Gastrocnemius medialis (tissue), 4 donors: ENCODE data around the gene CDH16. TPM values are rescaled to one million over a fixed set of nuclear protein-coding genes. Genes with fewer than 3 reads are reported as not detected.
"Not testable (repeated sequence)": the region's sequence is repeated elsewhere in the genome, so short reads cannot be mapped to it uniquely, and the experiment has no call there.

Experiments used
- ATAC-seq, 2 donors: fragments of 150-250 bp; one replicate each; pipeline ENCODE4 v1.9.1; 2016
- DNase-seq, 2 donors: peaks; one replicate each; pipeline ENCODE4 v3.0.0-alpha.2; 2019
- H3K27ac ChIP-seq, 4 donors: fragments of 200-600 bp; sonication (generic); 1 replicate in 1 of 4; 2 replicates in 3 of 4; pipeline ENCODE4 v1.5.1; 2016 to 2018; ENCODE audit warnings: mild to moderate bottlenecking in 2 of 4, moderate library complexity in 1 of 4
- H3K27me3 ChIP-seq, 3 donors: fragments of 200-600 bp; sonication (generic) in 2 of 3; 1 replicate in 1 of 3; 2 replicates in 2 of 3; pipeline versions ENCODE4 v1.5.1 to v1.6.0; 2016 to 2019; ENCODE audit warnings: mild to moderate bottlenecking in 1 of 3, moderate library complexity in 1 of 3
- H3K36me3 ChIP-seq, 2 donors: fragments of 200-600 bp; sonication (generic) in 1 of 2; one replicate each; pipeline ENCODE4 v1.5.1; 2017 to 2018
- H3K4me1 ChIP-seq, 2 donors: fragments of 200-600 bp; sonication (generic) in 1 of 2; one replicate each; pipeline ENCODE4 v1.5.1; 2016 to 2017; ENCODE audit warnings: mild to moderate bottlenecking in 2 of 2
- H3K4me3 ChIP-seq, 4 donors: fragments of 200-600 bp; sonication (generic) in 3 of 4; 1 replicate in 1 of 4; 2 replicates in 3 of 4; pipeline ENCODE4 v1.5.1; 2016 to 2019; ENCODE audit warnings: mild to moderate bottlenecking in 2 of 4
- H3K9me3 ChIP-seq, 3 donors: fragments of 200-600 bp; sonication (generic) in 2 of 3; 1 replicate in 1 of 3; 2 replicates in 2 of 3; pipeline ENCODE4 v1.5.1; 2016 to 2019
- POLR2A ChIP-seq, 2 donors: fragments of 450-650 bp; IDR thresholded peaks; one replicate each; pipeline ENCODE4 v1.6.1; 2017; ENCODE audit warnings: antibody characterized with exemption in 2 of 2, mild to moderate bottlenecking in 2 of 2, moderate library complexity in 2 of 2
- in situ Hi-C, 4 donors: fragments of 200-750 bp; cut with MboI; loops; one replicate each; pipeline versions ENCODE4 v1.15.0 to v1.8.0; 2017; ENCODE audit warnings: low sequenced_read_pairs in 4 of 4
- intact Hi-C: fragments of 100-400 bp; cut with DNase I; formaldehyde crosslinking; loops from one replicate; pipeline ENCODE4 v1.15.1; 2023; ENCODE audit warnings: low total_unique reads
- total RNA-seq, 4 donors: library from RNA; depleted of rRNA; stranded (reverse); fragments of >200 nt; gene quantifications; one replicate each; pipeline versions ENCODE4 v1.1.0 to v1.2.3, GENCODE V29; 2016
- TF ChIP-seq, protein P1 (sequence below), 5 experiments: fragments of 450-650 bp in 3 of 5; fragments of 200-600 bp in 2 of 5; sonication (generic) in 2 of 5; IDR thresholded peaks in 4 of 5; conservative IDR thresholded peaks in 1 of 5; 1 replicate in 4 of 5; 2 replicates in 1 of 5; pipeline ENCODE4 v1.5.1; 2016 to 2019; ENCODE audit warnings: antibody characterized with exemption in 5 of 5, mild to moderate bottlenecking in 3 of 5, moderate library complexity in 3 of 5

CDH16 gene
- total RNA-seq, 4 donors from 2014 or later: 0.10 to 0.87 (median 0.16) TPM; not detected in 1

DNA sequence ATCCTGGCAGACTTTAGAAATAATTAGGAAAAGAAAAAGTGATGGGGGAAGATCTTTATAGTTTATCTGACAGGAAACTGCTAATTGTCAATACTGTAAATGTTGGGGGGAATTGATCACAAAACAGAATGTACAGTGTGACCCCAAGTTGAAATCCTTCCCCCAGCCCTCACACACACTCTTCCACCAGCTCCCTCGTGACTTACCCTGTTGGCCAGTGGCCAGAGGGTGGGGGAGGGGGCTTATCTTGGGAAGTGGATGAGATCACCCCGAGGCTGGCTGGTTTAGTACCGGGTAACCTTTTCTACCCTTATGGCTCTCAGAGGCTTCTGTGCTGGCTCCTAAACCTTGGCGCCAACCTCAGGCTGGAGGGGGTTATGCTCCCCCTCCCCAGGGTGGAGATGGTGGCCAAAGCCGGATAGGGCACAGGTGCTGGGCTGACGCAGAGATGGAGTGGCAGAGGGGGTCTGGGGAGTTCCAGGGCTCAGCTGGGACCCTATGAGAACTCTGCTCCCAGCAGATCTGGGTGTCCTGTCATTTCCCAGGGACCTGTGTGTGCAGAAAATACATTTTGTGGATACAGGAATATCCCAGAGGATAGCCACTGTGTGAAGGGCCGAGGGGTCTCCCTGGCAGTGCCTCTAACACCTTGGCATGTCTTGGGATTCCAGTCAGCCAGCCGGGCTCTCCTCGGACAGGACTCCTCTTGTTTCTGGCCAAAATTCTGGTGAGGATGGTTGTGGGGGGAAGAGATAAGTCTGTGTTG is 18.6 kb downstream of the CDH16 start:
- TF ChIP-seq POLR2A (IDR thresholded peaks at IDR 0.05): peak; percentile 32 to 60
- TF ChIP-seq, protein P1, sequence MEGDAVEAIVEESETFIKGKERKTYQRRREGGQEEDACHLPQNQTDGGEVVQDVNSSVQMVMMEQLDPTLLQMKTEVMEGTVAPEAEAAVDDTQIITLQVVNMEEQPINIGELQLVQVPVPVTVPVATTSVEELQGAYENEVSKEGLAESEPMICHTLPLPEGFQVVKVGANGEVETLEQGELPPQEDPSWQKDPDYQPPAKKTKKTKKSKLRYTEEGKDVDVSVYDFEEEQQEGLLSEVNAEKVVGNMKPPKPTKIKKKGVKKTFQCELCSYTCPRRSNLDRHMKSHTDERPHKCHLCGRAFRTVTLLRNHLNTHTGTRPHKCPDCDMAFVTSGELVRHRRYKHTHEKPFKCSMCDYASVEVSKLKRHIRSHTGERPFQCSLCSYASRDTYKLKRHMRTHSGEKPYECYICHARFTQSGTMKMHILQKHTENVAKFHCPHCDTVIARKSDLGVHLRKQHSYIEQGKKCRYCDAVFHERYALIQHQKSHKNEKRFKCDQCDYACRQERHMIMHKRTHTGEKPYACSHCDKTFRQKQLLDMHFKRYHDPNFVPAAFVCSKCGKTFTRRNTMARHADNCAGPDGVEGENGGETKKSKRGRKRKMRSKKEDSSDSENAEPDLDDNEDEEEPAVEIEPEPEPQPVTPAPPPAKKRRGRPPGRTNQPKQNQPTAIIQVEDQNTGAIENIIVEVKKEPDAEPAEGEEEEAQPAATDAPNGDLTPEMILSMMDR (IDR thresholded peaks at IDR 0.05 in 4 of 5, conservative IDR thresholded peaks at IDR 0.05 in 1 of 5): no peak
- peak; percentile 81 to 98 for DNase-seq
- Histone ChIP-seq H3K27me3 (no peaks in the 10 kb centered on the region), H3K36me3 (no peaks in the 10 kb centered on the region), H3K9me3 (no peaks in the 10 kb centered on the region), H3K4me3 (peak overlapping the region in 3 of 4 donors; percentile 7 to 13 (median 11)), H3K4me1 (peaks cover 61 to 71% of the 10 kb centered on the region in 2 donors), H3K27ac (peak overlapping the region; percentile 85 to 98 (median 96))
- intact Hi-C loops: loop anchor here (1.0 kb wide), 2 partner anchors 28 to 49 kb away; no protein-coding TSS in a partner anchor
- peak; percentile 55 to 58 for ATAC-seq
- in situ Hi-C loops: no loop called here

DNA sequence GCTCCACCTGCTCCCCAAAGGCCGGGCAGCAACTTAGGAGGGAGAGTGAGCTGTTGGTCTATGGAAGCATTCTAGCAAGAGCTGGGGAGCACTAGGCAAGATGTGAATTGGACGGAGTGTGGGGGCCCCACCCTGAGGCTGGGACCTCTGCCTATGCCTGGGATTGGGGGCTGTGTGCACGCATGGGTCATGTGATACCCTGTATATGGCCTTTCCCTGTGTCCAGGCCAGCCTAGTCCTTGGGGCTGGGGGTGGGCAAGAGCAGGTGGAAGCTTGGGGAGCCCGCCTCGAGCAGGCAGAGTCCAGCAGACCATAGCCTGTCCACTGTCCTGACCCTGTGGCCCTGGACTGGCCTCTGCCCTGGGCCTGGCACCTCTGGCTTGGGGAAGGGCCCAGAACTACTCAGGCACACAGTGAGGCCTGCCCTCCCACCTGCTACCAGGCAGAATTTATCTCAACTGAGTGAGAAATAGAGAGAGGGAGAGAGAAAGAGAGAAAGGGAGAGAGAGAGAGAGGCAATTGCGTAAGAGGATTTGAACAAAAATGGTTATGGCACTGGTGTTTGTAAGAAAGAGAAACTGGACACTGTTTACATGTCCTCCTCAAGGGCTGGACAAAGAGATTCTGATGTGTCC is 19.3 kb downstream of the CDH16 start:
- TF ChIP-seq POLR2A (IDR thresholded peaks at IDR 0.05): no peak
- TF ChIP-seq, protein P1 (IDR thresholded peaks at IDR 0.05 in 4 of 5, conservative IDR thresholded peaks at IDR 0.05 in 1 of 5): no peak
- H3K36me3 ChIP-seq: no peaks in the 10 kb centered on the region
- DNase-seq: peak; percentile 41 to 86
- peaks cover 55 to 64% of the 10 kb centered on the region in 2 donors for H3K4me1 ChIP-seq
- peak; percentile 63 to 68 for ATAC-seq
- intact Hi-C loops (no loop called here), in situ Hi-C loops (no loop called here)
- H3K27me3 ChIP-seq: no peaks in the 10 kb centered on the region
- H3K27ac ChIP-seq: peak overlapping the region; percentile 85 to 98 (median 96)
- H3K4me3 ChIP-seq: no peak overlapping the region
- H3K9me3 ChIP-seq: no peaks in the 10 kb centered on the region

DNA sequence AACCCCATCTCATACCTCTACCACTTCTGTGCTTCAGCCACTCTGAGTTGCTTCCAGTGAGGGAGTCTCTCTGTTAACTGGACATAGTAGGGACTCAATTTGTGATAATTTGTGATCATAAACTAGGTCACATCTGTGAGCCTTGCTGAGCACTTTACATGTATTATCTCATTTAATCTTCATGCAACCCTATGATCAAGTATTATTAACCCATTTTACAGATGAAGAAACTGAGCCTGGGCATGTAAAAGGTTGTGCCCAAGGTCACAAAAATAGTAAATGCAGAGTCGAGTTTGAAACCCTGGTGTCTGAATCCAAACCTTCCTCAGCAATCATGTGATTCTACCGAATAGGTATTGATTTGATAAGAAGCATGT is 19.8 kb downstream of the CDH16 start:
- Histone ChIP-seq H3K4me3 (no peak overlapping the region), H3K27ac (peak overlapping the region; percentile 85 to 98 (median 96)), H3K4me1 (peaks cover 52 to 59% of the 10 kb centered on the region in 2 donors), H3K9me3 (no peaks in the 10 kb centered on the region), H3K27me3 (no peaks in the 10 kb centered on the region), H3K36me3 (no peaks in the 10 kb centered on the region)
- no peak for DNase-seq
- in situ Hi-C loops: no loop called here
- intact Hi-C loops: no loop called here
- TF ChIP-seq, protein P1 (IDR thresholded peaks at IDR 0.05 in 4 of 5, conservative IDR thresholded peaks at IDR 0.05 in 1 of 5): no peak
- TF ChIP-seq POLR2A (IDR thresholded peaks at IDR 0.05): no peak
- ATAC-seq: no peak

DNA sequence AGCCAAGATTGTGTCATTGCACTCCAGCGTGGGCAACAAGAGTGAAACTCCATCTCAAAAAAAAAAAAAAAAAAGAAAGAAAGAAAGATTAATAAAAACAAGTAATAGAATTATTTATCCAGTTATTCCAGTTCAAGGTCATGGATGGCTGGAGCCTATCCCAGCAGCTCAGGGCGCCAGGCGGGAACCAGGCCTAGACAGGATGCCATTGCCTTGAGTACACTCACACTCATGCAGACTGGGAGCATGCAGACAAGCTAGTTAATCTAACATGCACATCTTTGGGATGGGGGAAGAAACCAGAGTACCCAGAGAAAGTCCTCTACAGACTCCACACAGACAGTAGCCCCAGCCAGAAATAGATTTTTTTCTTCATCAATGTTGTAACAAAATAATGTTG is 20.5 kb downstream of the CDH16 start:
- in situ Hi-C loops: no loop called here
- peak; percentile 58 to 72 for DNase-seq

DNA sequence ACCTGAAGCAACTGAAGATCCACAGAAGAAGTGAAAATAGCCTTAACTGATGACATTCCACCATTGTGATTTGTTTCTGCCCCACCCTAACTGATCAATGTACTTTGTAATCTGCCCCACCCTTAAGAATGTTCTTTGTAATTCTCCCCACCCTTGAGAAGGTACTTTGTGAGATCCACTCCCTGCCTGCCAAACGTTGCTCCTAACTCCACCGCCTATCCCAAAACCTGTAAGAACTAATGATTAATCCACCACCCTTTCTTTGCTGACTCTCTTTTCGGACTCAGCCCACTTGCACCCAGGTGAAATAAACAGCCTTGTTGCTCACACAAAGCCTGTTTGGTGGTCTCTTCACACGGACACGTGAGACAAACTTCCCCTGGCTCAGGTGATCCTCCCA is 22.0 kb downstream of the CDH16 start:
- H3K4me1 ChIP-seq: peaks cover 33 to 38% of the 10 kb centered on the region in 2 donors
- ATAC-seq, in situ Hi-C loops: not testable (repeated sequence)

More for the DNA sequence above, 20.5 kb downstream of the CDH16 start:
- intact Hi-C loops: no loop called here
- H3K4me3 ChIP-seq: no peak overlapping the region
- peaks cover 45 to 52% of the 10 kb centered on the region in 2 donors for H3K4me1 ChIP-seq
- no peaks in the 10 kb centered on the region for H3K9me3 ChIP-seq
- no peaks in the 10 kb centered on the region for H3K27me3 ChIP-seq
- H3K36me3 ChIP-seq: no peaks in the 10 kb centered on the region
- no peak for TF ChIP-seq POLR2A (IDR thresholded peaks at IDR 0.05)
- TF ChIP-seq, protein P1 (IDR thresholded peaks at IDR 0.05 in 4 of 5, conservative IDR thresholded peaks at IDR 0.05 in 1 of 5): no peak
- H3K27ac ChIP-seq: peak overlapping the region; percentile 85 to 98 (median 96)
- peak in 1 of 2 donors; percentile 20 for ATAC-seq

More for the DNA sequence above, 22.0 kb downstream of the CDH16 start:
- intact Hi-C loops, DNase-seq, H3K27me3 ChIP-seq, H3K36me3 ChIP-seq, H3K9me3 ChIP-seq, H3K4me3 ChIP-seq: not testable (repeated sequence)
- H3K27ac ChIP-seq: peak overlapping the region; percentile 85 to 98 (median 96)
